Measurements from ENCODE around the gene TRIO. TPM values are rescaled to one million over a fixed set of nuclear protein-coding genes. Genes with fewer than 3 reads are reported as not detected.

Gene TRIO
- total RNA-seq, 1 donor from 2014 or later, result 170 TPM

DNA sequence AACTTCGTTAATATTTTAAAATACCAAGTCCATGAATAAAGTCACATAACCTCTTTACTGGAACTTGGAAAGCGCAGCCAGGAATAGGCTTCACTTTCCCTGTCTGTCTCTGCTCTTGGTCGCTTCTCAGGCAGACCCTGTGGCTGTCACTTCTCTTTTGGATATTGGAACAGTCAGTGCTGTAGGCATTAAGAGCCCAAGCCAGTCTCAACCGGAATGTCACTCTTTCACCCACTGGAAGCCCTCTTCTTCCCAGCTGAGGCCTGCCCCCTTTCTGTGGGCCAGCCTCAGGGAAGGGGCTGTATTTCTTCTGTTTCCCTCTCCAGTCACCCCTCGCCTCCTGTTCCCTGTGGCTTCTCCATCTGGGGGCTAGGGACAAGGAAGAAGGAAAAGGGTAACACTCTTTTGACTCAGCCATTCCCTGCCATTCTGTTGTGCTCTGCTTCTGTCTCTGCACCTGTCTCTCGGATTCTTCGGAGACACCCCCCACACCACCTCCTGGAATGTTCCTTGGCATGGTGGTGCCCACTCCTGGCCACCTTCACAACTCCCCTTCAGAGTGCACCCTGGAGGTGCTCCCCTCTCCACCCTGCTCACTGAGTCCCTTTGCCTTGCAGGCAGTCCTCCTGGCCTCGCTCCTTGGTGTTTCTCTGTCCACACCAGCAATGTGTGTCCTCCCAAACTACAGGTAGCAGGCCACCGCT is 103.4 kb downstream of the TRIO start:
- DNase-seq (ENCODE audit: low read depth), result no peak
- TF ChIP-seq CTCF (conservative IDR thresholded peaks at IDR 0.05; ENCODE audit: low read depth, low read length), result no peak
- H3K4me3 ChIP-seq (ENCODE audit: low read depth, low read length), result no peak overlapping the region

- TF ChIP-seq CTCF (conservative IDR thresholded peaks at IDR 0.05; ENCODE audit: low read depth, low read length), result no peak
- no peak for DNase-seq (ENCODE audit: low read depth)
- no peak overlapping the region for H3K4me3 ChIP-seq (ENCODE audit: low read depth, low read length)
Measured at GRCh38 chr5:14247054-14247386, 103.9 kb downstream of the TRIO start.

- DNase-seq (ENCODE audit: low read depth), result no peak
Measured at GRCh38 chr5:14249258-14250082, 106.3 kb downstream of the TRIO start.

DNA sequence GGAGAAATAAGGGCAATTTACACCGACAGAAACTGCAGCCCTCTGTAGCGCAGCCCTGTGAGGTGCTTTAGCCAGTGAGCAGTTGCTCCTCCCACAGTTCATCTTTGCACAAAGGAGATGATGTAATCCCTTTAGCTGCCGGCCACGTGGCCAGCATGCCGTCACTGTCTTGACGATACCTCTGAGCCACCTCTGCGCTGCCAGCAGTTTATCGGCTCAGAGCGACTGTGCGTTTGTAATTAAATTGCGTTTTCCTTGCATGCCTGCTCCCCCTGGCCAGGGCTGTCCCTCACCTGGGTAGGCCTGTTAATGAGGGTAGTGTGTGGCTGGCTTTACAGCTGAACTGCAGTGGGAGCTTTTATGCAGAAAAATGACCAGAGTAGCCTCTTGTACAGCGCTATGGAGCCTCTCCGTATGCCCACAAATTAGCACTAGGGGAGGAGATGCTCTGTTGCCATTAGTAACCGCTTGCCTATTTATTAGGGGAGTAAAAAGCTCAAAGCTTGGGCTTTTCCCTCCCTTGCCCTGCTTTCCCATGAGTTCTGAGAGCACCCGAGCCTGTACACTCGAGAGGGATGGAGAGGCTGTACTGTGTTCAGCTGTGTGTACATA is 107.0 kb downstream of the TRIO start:
- DNase-seq (ENCODE audit: low read depth), result peak; percentile 55
- TF ChIP-seq CTCF (conservative IDR thresholded peaks at IDR 0.05; ENCODE audit: low read depth, low read length), result no peak
- H3K4me3 ChIP-seq (ENCODE audit: low read depth, low read length), result peak overlapping the region; percentile 41

More at GRCh38 chr5:14249258-14250082, 106.3 kb downstream of the TRIO start:
- TF ChIP-seq CTCF (conservative IDR thresholded peaks at IDR 0.05; ENCODE audit: low read depth, low read length), result no peak
- no peak overlapping the region for H3K4me3 ChIP-seq (ENCODE audit: low read depth, low read length)

DNA sequence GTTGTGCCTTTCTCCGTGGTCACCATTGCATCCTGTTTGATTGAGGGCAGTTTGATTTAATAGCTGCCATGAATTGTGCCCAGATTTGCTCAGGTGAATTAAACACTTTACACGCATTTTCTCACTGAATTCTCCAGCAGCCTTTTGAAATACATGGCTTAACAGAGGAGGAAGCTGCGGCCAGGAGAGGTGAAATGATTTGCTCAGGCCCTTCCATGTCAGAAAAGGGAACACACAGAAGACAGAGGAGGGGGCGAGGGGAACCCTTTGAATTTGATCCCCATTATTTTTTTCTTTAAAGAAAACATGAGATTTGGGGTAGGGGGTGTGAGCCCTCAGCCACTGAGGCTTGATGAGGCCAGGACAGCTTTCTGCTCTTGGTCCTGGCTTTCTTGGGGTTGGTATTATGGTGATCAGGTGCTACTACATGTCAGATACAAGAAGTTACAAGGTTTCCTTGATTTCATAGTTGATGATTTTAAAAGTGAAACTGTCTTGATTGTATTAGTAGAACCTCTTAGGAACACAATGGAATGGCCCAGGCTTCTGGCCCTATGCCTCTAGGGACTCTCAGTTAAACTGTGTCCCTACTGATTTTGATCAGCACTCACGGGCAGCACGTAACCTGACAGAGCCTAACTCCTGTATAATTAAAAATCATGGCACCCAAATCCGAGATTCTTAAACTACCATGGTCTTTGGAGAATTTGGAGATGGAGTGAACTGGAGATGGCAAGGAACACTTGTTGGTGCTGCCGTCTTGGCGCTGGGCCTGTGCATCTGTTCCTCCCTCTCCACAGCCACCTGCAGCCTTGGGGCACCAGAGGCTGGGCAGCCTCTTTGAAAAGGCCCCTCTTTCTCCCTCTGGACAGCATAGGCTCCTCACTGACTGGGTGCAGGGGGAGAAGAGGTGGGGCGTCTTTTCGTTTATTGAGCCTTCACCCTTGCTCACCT is 107.9 kb downstream of the TRIO start:
- no peak for TF ChIP-seq CTCF (conservative IDR thresholded peaks at IDR 0.05; ENCODE audit: low read depth, low read length)
- no peak for DNase-seq (ENCODE audit: low read depth)
- H3K4me3 ChIP-seq (ENCODE audit: low read depth, low read length), result no peak overlapping the region

GRCh38 chr5:14251733-14252132 is 108.6 kb downstream of the TRIO start:
- DNase-seq (ENCODE audit: low read depth), result no peak
- TF ChIP-seq CTCF (conservative IDR thresholded peaks at IDR 0.05; ENCODE audit: low read depth, low read length), result no peak
- H3K4me3 ChIP-seq (ENCODE audit: low read depth, low read length), result no peak overlapping the region
